WTC11 (cell line): ENCODE measurements around the gene JMJD4. TPM values are rescaled to one million over a fixed set of nuclear protein-coding genes. Genes with fewer than 3 reads are reported as not detected.

Source experiments
- ATAC-seq: fragments of 200-7000 bp; cut with Tn5 transposase; 2 replicates; pipeline ENCODE4 v1.10.0; 2021; ENCODE audit warnings: mild to moderate bottlenecking, moderate library complexity
- CTCF ChIA-PET: fragments of 300-600 bp; sonication (Branson Sonifier 250); formaldehyde crosslinking; loops from one replicate; lab custom pipeline; 2021; ENCODE audit warnings: antibody characterized with exemption; lab: Charles Lee
- POLR2A ChIA-PET: fragments of 350-600 bp; sonication (Branson Sonifier 250); formaldehyde crosslinking; loops from one replicate; lab custom pipeline; 2021; ENCODE audit warnings: antibody characterized with exemption; lab: Charles Lee
- DNase-seq: peaks from one replicate; pipeline ENCODE4 v3.0.0; 2021; ENCODE audit warnings: low spot score
- H3K27ac Mint-ChIP-seq: 2 replicates; pipeline ENCODE4 v1.8.0; 2021; ENCODE audit warnings: mixed read lengths
- H3K27me3 Mint-ChIP-seq: 2 replicates; pipeline ENCODE4 v1.8.0; 2021; ENCODE audit warnings: low read depth, mild to moderate bottlenecking, moderate library complexity, mixed read lengths
- H3K36me3 Mint-ChIP-seq: 2 replicates; pipeline ENCODE4 v1.8.0; 2021; ENCODE audit warnings: mixed read lengths
- H3K4me1 Mint-ChIP-seq: 2 replicates; pipeline ENCODE4 v1.8.0; 2022; ENCODE audit warnings: mixed read lengths
- H3K4me3 Mint-ChIP-seq: 2 replicates; pipeline ENCODE4 v1.8.0; 2021; ENCODE audit warnings: mild to moderate bottlenecking, moderate library complexity, mixed read lengths
- H3K9me3 Mint-ChIP-seq: 2 replicates; pipeline ENCODE4 v1.8.0; 2021; ENCODE audit warnings: mixed read lengths
- ESRRA ChIP-seq: sonication (generic); formaldehyde crosslinking; IDR thresholded peaks from 2 replicates; pipeline ENCODE4 v1.8.1; 2022; ENCODE audit warnings: mild to moderate bottlenecking, missing genetic modification reagents, borderline replicate concordance
- FOXJ3 ChIP-seq: sonication (generic); formaldehyde crosslinking; IDR thresholded peaks from 2 replicates; pipeline ENCODE4 v1.9.0; 2021; ENCODE audit warnings: missing genetic modification reagents, mild to moderate bottlenecking, borderline replicate concordance
- KAT7 ChIP-seq: sonication (generic); formaldehyde crosslinking; IDR thresholded peaks from 2 replicates; pipeline ENCODE4 v1.8.1; 2023; ENCODE audit warnings: missing genetic modification reagents, mild to moderate bottlenecking, borderline replicate concordance
- NFATC4 ChIP-seq: fragments of 250-450 bp; sonication (Bioruptor Pico); IDR thresholded peaks from 2 replicates; pipeline ENCODE4 v1.9.0; 2021; ENCODE audit warnings: mild to moderate bottlenecking
- ZNF396 ChIP-seq: fragments of 250-450 bp; sonication (Bioruptor Pico); IDR thresholded peaks from 2 replicates; pipeline ENCODE4 v1.8.0; 2021; ENCODE audit warnings: mild to moderate bottlenecking, moderate library complexity, borderline replicate concordance
- ZNF671 ChIP-seq: fragments of 250-450 bp; sonication (Bioruptor Pico); IDR thresholded peaks from 2 replicates; pipeline ENCODE4 v1.8.0; 2021; ENCODE audit warnings: mild to moderate bottlenecking
- total RNA-seq: library from RNA; stranded (reverse); gene quantifications from 3 replicates; pipeline ENCODE4 v1.2.3, GENCODE V29; 2021
- TF ChIP-seq, protein P1 (sequence below): sonication (generic); formaldehyde crosslinking; IDR thresholded peaks from 2 replicates; pipeline ENCODE4 v1.8.0; 2023; ENCODE audit warnings: missing genetic modification reagents, mild to moderate bottlenecking, borderline replicate concordance
- TF ChIP-seq, protein P2 (sequence below): sonication (generic); formaldehyde crosslinking; IDR thresholded peaks from 2 replicates; pipeline ENCODE4 v1.8.0; 2022; ENCODE audit warnings: missing genetic modification reagents
- TF ChIP-seq, protein P3 (sequence below): sonication (generic); formaldehyde crosslinking; IDR thresholded peaks from 2 replicates; pipeline ENCODE4 v1.8.1; 2023; ENCODE audit warnings: mild to moderate bottlenecking, missing genetic modification reagents
- TF ChIP-seq, protein P4 (sequence below): fragments of 250-450 bp; sonication (Bioruptor Pico); IDR thresholded peaks from 2 replicates; pipeline ENCODE4 v1.9.0; 2021; ENCODE audit warnings: moderate library complexity, mild to moderate bottlenecking, inconsistent platforms, borderline replicate concordance
- TF ChIP-seq, protein P5 (sequence below): sonication (generic); formaldehyde crosslinking; IDR thresholded peaks from 2 replicates; pipeline ENCODE4 v1.8.0; 2023; ENCODE audit warnings: mild to moderate bottlenecking, missing genetic modification reagents
- TF ChIP-seq, protein P6 (sequence below): sonication (generic); formaldehyde crosslinking; conservative IDR thresholded peaks from 2 replicates; pipeline ENCODE4 v1.8.1; 2023; ENCODE audit warnings: mild to moderate bottlenecking, low read depth, missing genetic modification reagents, moderate library complexity
- TF ChIP-seq, protein P7 (sequence below): sonication (generic); formaldehyde crosslinking; IDR thresholded peaks from 2 replicates; pipeline ENCODE4 v1.8.0; 2022; ENCODE audit warnings: mild to moderate bottlenecking, missing genetic modification reagents

Gene JMJD4
- total RNA-seq, 1 experiment from 2014 or later, result 13.7 TPM

DNA sequence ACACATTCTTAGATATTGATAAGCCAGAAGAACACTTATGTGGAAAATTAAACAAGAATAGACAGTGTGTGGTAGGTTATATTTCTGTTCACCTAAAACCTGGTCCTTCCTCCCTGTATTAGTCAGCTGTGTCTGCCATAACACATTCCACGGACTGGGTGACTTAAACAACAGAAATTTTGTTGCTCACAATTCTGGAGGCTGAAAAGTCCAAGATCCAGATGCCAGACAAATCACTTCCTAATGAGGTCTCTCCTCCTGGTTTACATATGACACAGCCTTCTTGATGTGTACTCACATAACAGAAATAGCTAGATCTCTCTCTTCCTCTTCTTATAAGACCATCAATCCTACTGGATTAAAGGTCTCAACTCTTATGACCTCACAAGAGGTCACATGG lies 25.7 kb downstream of the JMJD4 start (continued):
- TF ChIP-seq, protein P1, sequence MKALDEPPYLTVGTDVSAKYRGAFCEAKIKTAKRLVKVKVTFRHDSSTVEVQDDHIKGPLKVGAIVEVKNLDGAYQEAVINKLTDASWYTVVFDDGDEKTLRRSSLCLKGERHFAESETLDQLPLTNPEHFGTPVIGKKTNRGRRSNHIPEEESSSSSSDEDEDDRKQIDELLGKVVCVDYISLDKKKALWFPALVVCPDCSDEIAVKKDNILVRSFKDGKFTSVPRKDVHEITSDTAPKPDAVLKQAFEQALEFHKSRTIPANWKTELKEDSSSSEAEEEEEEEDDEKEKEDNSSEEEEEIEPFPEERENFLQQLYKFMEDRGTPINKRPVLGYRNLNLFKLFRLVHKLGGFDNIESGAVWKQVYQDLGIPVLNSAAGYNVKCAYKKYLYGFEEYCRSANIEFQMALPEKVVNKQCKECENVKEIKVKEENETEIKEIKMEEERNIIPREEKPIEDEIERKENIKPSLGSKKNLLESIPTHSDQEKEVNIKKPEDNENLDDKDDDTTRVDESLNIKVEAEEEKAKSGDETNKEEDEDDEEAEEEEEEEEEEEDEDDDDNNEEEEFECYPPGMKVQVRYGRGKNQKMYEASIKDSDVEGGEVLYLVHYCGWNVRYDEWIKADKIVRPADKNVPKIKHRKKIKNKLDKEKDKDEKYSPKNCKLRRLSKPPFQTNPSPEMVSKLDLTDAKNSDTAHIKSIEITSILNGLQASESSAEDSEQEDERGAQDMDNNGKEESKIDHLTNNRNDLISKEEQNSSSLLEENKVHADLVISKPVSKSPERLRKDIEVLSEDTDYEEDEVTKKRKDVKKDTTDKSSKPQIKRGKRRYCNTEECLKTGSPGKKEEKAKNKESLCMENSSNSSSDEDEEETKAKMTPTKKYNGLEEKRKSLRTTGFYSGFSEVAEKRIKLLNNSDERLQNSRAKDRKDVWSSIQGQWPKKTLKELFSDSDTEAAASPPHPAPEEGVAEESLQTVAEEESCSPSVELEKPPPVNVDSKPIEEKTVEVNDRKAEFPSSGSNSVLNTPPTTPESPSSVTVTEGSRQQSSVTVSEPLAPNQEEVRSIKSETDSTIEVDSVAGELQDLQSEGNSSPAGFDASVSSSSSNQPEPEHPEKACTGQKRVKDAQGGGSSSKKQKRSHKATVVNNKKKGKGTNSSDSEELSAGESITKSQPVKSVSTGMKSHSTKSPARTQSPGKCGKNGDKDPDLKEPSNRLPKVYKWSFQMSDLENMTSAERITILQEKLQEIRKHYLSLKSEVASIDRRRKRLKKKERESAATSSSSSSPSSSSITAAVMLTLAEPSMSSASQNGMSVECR, result no peak
- TF ChIP-seq, protein P2, sequence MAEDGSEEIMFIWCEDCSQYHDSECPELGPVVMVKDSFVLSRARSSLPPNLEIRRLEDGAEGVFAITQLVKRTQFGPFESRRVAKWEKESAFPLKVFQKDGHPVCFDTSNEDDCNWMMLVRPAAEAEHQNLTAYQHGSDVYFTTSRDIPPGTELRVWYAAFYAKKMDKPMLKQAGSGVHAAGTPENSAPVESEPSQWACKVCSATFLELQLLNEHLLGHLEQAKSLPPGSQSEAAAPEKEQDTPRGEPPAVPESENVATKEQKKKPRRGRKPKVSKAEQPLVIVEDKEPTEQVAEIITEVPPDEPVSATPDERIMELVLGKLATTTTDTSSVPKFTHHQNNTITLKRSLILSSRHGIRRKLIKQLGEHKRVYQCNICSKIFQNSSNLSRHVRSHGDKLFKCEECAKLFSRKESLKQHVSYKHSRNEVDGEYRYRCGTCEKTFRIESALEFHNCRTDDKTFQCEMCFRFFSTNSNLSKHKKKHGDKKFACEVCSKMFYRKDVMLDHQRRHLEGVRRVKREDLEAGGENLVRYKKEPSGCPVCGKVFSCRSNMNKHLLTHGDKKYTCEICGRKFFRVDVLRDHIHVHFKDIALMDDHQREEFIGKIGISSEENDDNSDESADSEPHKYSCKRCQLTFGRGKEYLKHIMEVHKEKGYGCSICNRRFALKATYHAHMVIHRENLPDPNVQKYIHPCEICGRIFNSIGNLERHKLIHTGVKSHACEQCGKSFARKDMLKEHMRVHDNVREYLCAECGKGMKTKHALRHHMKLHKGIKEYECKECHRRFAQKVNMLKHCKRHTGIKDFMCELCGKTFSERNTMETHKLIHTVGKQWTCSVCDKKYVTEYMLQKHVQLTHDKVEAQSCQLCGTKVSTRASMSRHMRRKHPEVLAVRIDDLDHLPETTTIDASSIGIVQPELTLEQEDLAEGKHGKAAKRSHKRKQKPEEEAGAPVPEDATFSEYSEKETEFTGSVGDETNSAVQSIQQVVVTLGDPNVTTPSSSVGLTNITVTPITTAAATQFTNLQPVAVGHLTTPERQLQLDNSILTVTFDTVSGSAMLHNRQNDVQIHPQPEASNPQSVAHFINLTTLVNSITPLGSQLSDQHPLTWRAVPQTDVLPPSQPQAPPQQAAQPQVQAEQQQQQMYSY (CRISPR knock-in tag), result no peak
- TF ChIP-seq, protein P3, sequence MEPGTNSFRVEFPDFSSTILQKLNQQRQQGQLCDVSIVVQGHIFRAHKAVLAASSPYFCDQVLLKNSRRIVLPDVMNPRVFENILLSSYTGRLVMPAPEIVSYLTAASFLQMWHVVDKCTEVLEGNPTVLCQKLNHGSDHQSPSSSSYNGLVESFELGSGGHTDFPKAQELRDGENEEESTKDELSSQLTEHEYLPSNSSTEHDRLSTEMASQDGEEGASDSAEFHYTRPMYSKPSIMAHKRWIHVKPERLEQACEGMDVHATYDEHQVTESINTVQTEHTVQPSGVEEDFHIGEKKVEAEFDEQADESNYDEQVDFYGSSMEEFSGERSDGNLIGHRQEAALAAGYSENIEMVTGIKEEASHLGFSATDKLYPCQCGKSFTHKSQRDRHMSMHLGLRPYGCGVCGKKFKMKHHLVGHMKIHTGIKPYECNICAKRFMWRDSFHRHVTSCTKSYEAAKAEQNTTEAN (CRISPR knock-in tag), result no peak
- no peak for TF ChIP-seq FOXJ3 (CRISPR knock-in tag)
- no peak for TF ChIP-seq NFATC4 (CRISPR knock-in tag)
- TF ChIP-seq, protein P4, sequence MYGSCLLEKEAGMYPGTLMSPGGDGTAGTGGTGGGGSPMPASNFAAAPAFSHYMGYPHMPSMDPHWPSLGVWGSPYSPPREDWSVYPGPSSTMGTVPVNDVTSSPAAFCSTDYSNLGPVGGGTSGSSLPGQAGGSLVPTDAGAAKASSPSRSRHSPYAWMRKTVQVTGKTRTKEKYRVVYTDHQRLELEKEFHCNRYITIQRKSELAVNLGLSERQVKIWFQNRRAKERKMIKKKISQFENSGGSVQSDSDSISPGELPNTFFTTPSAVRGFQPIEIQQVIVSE, result no peak

DNA sequence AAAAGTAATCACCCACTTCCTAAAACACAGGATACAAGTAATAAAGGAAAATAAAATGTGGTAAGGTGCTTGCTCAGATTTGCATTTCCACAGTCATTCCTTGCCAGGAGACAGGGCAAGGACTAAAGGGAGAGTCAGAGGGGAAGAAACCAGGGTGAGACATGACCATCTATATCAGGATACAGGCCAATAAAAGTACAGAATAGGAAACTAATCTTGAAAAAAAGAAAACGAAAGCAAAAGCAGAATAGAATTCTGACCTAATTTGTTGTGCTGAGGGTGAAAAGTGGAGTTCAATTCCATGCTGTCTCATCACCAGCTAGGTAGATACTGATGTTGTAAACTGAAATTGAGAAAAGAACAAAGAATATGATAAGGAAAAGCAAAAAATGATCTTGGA lies 27.3 kb downstream of the JMJD4 start:
- H3K27me3 Mint-ChIP-seq, result peaks cover 22% of the 10 kb centered on the region
- ChIA-PET CTCF (interaction anchor here (0.6 kb wide), 1 partner anchor 23 kb away, joined by 3 read pairs; no protein-coding TSS in a partner anchor), POLR2A (no interaction called here)
- H3K9me3 Mint-ChIP-seq, result peaks cover 67% of the 10 kb centered on the region
- H3K27ac Mint-ChIP-seq, result no peak overlapping the region
- DNase-seq (no peak), ATAC-seq (no peak)
- peaks cover 33% of the 10 kb centered on the region for H3K36me3 Mint-ChIP-seq
- H3K4me1 Mint-ChIP-seq, result no peaks in the 10 kb centered on the region
- H3K4me3 Mint-ChIP-seq, result no peak overlapping the region
- TF ChIP-seq ZNF396, result no peak
- no peak for TF ChIP-seq ESRRA (CRISPR knock-in tag)
- TF ChIP-seq, protein P5, sequence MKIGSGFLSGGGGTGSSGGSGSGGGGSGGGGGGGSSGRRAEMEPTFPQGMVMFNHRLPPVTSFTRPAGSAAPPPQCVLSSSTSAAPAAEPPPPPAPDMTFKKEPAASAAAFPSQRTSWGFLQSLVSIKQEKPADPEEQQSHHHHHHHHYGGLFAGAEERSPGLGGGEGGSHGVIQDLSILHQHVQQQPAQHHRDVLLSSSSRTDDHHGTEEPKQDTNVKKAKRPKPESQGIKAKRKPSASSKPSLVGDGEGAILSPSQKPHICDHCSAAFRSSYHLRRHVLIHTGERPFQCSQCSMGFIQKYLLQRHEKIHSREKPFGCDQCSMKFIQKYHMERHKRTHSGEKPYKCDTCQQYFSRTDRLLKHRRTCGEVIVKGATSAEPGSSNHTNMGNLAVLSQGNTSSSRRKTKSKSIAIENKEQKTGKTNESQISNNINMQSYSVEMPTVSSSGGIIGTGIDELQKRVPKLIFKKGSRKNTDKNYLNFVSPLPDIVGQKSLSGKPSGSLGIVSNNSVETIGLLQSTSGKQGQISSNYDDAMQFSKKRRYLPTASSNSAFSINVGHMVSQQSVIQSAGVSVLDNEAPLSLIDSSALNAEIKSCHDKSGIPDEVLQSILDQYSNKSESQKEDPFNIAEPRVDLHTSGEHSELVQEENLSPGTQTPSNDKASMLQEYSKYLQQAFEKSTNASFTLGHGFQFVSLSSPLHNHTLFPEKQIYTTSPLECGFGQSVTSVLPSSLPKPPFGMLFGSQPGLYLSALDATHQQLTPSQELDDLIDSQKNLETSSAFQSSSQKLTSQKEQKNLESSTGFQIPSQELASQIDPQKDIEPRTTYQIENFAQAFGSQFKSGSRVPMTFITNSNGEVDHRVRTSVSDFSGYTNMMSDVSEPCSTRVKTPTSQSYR (CRISPR knock-in tag), result no peak
- TF ChIP-seq, protein P6, sequence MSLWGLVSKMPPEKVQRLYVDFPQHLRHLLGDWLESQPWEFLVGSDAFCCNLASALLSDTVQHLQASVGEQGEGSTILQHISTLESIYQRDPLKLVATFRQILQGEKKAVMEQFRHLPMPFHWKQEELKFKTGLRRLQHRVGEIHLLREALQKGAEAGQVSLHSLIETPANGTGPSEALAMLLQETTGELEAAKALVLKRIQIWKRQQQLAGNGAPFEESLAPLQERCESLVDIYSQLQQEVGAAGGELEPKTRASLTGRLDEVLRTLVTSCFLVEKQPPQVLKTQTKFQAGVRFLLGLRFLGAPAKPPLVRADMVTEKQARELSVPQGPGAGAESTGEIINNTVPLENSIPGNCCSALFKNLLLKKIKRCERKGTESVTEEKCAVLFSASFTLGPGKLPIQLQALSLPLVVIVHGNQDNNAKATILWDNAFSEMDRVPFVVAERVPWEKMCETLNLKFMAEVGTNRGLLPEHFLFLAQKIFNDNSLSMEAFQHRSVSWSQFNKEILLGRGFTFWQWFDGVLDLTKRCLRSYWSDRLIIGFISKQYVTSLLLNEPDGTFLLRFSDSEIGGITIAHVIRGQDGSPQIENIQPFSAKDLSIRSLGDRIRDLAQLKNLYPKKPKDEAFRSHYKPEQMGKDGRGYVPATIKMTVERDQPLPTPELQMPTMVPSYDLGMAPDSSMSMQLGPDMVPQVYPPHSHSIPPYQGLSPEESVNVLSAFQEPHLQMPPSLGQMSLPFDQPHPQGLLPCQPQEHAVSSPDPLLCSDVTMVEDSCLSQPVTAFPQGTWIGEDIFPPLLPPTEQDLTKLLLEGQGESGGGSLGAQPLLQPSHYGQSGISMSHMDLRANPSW, result no peak
- TF ChIP-seq KAT7 (CRISPR knock-in tag), result no peak
- TF ChIP-seq ZNF671 (CRISPR knock-in tag), result no peak
- TF ChIP-seq, protein P2 (CRISPR knock-in tag), result no peak
- TF ChIP-seq, protein P7, sequence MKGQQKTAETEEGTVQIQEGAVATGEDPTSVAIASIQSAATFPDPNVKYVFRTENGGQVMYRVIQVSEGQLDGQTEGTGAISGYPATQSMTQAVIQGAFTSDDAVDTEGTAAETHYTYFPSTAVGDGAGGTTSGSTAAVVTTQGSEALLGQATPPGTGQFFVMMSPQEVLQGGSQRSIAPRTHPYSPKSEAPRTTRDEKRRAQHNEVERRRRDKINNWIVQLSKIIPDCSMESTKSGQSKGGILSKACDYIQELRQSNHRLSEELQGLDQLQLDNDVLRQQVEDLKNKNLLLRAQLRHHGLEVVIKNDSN (CRISPR knock-in tag), result no peak
